Measurements from ENCODE around the gene RAB30.
"Not testable (repeated sequence)": the region's sequence is repeated elsewhere in the genome, so short reads cannot be mapped to it uniquely, and the experiment has no call there.

DNA sequence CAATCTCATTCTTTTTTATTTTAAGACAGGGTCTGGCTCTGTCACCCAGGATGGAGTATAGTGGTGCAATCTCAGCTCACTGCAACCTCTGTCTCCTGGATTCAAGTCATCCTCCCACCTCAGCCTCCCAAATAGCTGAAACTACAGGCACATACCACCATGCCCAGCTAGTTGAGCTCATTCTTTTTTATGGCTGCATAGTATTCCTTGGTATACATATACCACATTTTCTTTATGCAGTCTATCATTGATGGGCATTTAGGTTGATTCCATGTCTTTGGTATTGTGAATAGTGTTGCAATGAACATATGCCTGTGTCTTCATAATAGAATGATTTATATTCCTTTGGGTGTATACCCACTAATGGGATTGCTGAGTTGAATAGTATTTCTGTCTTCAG lies 109.7 kb downstream of the RAB30 start:
- TF ChIP-seq YY1 (IDR thresholded peaks at IDR 0.05; ENCODE audit: insufficient read depth, insufficient read length); ZNF274 (IDR thresholded peaks at IDR 0.05; ENCODE audit: low read depth, low read length); SUZ12 (IDR thresholded peaks at IDR 0.05; ENCODE audit: extremely low read depth, insufficient read depth, insufficient read length): not testable (repeated sequence)

Data from NT2/D1 (cell line).